NCI-H2171 treated with DMSO at 0.1 percent for 48 hours (cell line): Measurements from ENCODE around the gene SGSM2.

Experiments used
- DNase-seq: peaks from one replicate; lab custom pipeline; 2025; lab: John Stamatoyannopoulos, UW

Gene SGSM2

DNA sequence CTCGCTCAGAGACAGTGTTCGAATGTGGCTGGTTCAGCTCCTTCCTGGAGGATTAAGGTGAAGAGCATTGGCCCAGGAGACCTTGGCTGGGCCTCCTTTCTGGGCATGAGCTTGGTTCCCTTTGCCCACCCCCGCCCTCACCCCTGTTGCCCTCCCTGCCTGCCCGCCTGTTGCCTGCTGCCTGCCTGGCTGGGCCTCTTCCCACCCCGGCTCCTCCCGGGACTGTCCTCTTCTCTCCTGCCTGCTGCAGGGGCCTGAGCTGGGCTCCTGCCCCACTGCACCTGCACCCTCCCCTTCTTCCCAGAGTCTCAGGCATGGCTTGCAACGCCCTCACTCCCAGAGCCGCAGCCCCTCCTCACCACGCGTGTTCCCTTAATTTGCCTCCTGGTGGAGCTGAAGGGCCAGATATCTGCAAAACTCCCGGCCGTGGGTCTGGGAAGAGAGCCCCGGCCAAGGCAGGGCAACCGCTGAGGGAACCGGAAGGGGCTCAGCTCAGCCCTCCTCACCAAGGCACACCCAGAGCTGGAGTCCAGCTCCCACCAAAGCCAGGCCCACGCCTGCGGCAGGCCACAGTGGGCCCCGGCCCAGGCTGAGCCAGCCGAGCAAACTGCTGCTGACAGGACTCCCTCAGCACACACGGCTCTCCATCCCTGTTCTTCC lies 32.4 kb downstream of the SGSM2 start:
- no peak for DNase-seq

DNA sequence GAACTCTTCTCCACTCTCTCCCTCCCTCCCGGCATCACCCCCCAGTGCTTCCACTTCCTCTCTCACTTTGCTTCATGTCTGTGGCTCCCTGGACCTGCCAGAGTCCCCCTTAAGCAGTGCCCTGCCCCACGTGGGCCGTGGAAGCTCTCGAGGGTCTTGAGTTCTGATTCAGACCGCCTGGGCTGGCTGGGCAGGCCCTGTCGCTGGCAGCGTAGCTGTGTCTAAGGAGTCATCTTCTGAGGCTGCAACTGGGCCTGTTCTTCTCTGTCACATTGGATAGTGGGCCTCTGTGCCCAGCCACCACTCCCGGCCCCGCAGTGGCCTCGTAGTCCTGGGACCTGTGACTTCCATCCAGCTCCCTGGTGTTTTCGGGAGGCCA lies 32.9 kb downstream of the SGSM2 start:
- no peak for DNase-seq

GRCh38 chr17:2371183-2372130 lies 34.2 kb downstream of the SGSM2 start:
- DNase-seq, result no peak

GRCh38 chr17:2372180-2372579 lies 34.9 kb downstream of the SGSM2 start:
- no peak for DNase-seq

- DNase-seq, result no peak
These were observed 35.4 kb downstream of the SGSM2 start for GRCh38 chr17:2372681-2373080.

- DNase-seq, result no peak
These were observed 35.9 kb downstream of the SGSM2 start for GRCh38 chr17:2373179-2373578.

DNA sequence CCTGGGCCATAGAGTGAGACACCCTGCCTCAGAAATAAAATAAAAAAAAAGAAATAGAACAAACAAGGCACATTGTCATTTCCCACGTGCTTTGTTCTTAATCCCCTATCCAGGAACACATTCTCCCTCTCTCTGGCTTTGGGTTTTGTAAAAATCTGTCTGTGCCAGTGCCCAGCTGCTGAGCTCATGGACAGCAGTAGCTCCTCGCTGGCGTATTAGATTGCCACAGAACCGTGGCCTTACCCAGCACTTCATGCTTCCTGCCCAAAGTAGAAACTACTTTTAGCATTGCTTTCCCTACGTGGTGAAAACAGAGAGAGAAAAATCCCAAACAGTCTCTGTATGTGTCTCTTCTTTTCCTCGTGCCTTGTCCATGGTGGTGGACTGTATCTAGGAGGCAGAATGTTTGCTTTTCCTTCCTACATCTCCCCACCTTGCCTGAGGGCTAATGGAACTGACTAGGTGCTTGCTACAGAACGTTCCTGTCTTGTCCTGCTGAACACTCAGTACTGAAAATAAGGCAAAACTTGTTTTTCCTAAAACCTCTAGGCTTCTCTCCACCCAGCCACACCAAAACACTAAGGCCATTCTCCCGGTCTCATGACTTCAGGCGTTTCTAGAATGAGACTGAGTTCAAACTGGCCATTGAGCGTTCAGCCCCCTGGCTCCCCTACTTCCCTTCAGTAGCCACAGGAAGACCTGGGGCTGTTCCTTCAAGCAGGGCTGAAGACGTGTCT lies 37.4 kb downstream of the SGSM2 start:
- DNase-seq, result no peak

DNA sequence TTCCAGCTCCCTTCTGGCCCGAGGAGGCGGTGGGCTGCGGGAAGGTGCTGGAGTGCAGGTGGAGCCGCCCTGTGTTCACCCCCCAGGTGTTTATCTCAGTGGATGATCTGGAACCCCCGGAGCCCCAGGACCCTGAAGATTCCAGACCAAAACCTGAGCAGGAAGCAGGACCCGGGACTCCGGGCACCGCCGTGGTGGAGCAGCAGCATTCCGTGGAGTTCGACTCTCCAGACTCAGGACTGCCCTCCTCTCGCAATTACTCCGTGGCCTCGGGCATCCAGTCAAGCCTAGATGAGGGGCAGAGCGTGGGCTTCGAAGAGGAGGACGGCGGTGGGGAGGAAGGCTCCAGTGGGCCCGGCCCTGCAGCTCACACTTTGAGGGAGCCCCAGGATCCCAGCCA lies 38.1 kb downstream of the SGSM2 start:
- DNase-seq, result no peak

- DNase-seq, result no peak
These were observed 38.8 kb downstream of the SGSM2 start for GRCh38 chr17:2376107-2376506.

- DNase-seq, result no peak
These were observed 40.4 kb downstream of the SGSM2 start for GRCh38 chr17:2377659-2378058.

- DNase-seq, result no peak
These were observed 41.6 kb downstream of the SGSM2 start for GRCh38 chr17:2378905-2379304.

GRCh38 chr17:2379489-2380225 lies 42.4 kb downstream of the SGSM2 start:
- no peak for DNase-seq

GRCh38 chr17:2380226-2380922 lies 43.1 kb downstream of the SGSM2 start:
- peak; percentile 27 for DNase-seq

DNA sequence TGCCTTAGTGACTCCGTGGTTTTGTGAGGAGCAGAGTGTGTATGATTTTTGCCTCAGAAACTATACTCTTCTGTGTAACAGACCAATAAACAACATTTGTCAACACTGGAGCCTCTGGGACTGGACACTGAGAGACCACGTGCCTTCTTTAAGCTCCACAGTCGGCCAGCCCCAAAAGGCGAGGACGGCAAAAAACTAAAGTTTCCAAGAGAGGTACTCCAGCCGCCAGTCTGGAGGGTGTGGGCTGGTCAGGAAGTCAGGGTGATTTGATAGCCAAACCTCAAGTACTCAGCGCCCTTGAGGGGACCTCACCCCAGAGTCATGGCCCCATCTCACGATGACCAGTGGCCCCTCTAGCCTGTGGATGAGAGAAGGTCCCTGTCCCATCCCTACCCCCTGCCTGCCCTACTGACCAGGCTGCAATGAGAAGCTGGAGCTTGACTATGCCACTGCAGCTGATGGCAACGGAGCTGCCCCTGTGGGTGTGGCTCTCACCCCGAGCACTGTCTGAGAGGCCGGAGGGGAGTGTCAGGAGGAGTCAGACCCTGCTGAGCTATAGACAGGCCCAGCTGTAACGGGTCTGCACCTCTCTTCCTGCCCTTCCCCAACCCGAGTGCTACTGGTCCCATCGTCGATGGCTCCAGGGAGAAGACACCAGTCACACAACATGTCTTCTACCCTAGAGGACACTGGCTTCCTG lies 43.8 kb downstream of the SGSM2 start:
- DNase-seq, result no peak

- DNase-seq, result peak; percentile 83
These were observed 46.4 kb downstream of the SGSM2 start for GRCh38 chr17:2383628-2384167.

DNA sequence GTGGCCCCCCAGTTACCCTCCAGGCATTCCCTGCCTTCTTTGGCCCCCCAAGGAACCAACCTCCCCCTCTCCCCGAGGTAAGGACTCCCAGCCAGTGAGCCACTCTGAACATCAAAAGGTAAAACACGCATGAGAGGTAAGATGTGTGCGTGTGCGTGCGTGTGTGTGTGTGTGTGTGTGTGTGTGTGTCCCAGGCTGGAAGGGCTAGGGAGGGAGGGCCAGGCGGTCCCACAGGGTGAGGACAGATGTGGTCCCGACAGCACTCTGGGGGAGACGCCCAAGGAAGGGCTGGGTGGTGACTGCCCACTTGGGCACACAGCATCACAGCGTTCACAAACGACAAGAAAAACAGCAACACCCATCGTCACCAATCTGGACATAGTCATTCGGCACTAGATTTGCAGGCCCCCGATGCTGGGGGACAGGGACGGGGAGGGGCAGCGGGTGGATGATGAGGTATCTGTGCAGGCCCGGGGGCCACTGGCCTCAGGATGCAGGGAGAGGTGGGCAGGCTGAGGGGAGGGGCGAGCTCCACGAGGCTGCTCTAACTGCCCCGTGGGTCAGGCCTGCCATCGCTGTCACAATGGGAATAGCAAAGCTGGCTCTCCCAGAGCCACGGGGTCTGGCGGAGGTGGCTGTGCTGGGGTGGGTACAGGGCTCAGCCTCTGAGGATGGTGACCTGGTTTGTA lies 47.3 kb downstream of the SGSM2 start:
- DNase-seq, result no peak

DNA sequence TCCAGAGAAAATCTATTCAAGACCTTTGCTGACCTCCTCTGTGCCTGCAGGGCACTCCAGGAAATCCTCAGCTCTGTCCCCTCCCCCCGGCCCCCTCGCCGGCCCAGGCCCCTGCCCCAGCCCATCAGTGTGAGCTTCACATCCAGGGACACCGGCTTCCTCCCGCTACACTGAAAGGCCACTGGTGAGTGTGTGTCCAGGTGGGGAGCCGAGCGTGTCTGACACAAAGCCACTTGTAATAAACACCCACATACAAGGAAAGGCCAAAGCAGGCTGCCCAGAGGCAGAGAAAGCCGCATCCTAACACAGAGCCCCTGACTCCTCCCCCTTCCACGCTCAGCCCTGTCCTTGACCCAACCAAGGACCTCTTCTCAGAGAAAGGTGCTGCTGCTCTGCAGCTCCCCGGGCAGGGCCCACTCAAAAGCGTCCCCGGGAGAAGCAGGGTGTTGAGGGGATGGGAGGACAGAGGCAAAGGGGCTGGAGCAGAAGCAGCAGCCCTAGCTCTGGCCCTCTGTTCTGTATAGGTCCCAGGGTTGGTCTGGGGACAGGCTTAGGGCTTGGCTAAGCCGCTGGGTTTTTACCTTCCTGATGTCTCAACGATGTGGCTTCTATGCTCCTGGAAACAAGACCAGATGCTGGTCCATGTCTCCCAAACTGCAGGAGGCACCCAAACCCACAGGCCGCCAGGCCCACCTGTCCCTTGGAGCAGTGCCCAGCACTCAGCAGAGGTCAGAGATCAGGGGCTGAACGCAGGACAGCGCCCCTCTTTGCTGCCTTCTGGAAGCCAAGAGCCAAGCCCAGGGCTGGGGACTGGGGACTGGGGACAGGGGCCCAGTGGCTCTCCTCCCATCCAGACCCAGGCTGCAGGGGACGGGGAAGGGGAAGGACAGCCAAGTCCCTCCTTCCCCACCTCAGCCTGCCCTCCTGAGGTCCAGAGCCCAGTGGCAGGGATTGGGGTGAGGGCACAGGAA lies 48.2 kb downstream of the SGSM2 start:
- no peak for DNase-seq

- DNase-seq, result no peak
These were observed 49.2 kb downstream of the SGSM2 start for GRCh38 chr17:2386400-2387085.
